BJ (cell line): Measurements from ENCODE around the gene EIF4E3. TPM values are rescaled to one million over a fixed set of nuclear protein-coding genes. Genes with fewer than 3 reads are reported as not detected.

Source experiments
- CTCF ChIA-PET: fragments of 350-600 bp; formaldehyde crosslinking; extraction: SDS; loops from one replicate; lab custom pipeline; 2021; ENCODE audit warnings: antibody characterized with exemption, inconsistent platforms; lab: Yijun Ruan, JAX
- POLR2A ChIA-PET: fragments of 300-600 bp; sonication (Branson Sonifier 250); formaldehyde crosslinking; extraction: SDS; loops from one replicate; lab custom pipeline; 2021; ENCODE audit warnings: antibody characterized with exemption; lab: Charles Lee
- DNase-seq: peaks from one replicate; pipeline ENCODE4 v3.0.0-alpha.2; 2011; ENCODE audit warnings: low read depth
- H3K27me3 ChIP-seq: 2 replicates; pipeline ENCODE4 v1.6.0; 2011; ENCODE audit warnings: low read length; ENCODE audit not compliant: control insufficient read depth, insufficient read depth
- H3K36me3 ChIP-seq: 2 replicates; pipeline ENCODE4 v1.5.1; 2011; ENCODE audit warnings: low read length; ENCODE audit not compliant: control insufficient read depth, insufficient read depth
- H3K4me3 ChIP-seq: 2 replicates; pipeline ENCODE4 v1.5.1; 2011; ENCODE audit warnings: low read depth, mild to moderate bottlenecking, control low read depth, low read length
- polyA plus RNA-seq: library from polyadenylated mRNA; depleted of rRNA; stranded (reverse); fragments of >200 nt; gene quantifications from 2 replicates; pipeline ENCODE4 v1.2.3, GENCODE V29; 2011
- TF ChIP-seq, protein P1 (sequence below): IDR thresholded peaks from 2 replicates; pipeline ENCODE4 v1.5.1; 2011; ENCODE audit warnings: low read depth, mild to moderate bottlenecking, control low read depth, inconsistent platforms, low read length, moderate library complexity; ENCODE audit not compliant: insufficient read depth

Gene EIF4E3
- polyA plus RNA-seq, 1 experiment = 1.1 TPM

DNA sequence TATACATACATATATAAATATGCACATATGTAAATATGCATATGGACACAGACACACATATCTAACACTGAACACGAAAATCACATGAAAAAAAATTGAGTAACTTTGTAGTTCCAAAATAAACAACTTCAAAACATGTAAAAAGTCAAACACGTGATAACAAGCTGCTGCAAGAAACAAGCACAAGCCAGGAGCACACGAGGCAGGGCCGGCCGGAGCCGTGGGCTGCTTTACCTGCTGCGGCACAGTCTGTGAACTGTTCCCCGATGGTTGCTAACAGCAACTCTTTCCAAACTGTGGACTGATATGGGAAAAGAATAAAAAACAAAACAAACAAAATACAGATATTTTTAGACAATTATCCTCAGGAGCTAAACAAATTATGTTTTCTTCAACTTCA is 31.6 kb downstream of the EIF4E3 start:
- H3K27me3 ChIP-seq = no peaks in the 10 kb centered on the region
- no peaks in the 10 kb centered on the region for H3K36me3 ChIP-seq
- TF ChIP-seq, protein P1, sequence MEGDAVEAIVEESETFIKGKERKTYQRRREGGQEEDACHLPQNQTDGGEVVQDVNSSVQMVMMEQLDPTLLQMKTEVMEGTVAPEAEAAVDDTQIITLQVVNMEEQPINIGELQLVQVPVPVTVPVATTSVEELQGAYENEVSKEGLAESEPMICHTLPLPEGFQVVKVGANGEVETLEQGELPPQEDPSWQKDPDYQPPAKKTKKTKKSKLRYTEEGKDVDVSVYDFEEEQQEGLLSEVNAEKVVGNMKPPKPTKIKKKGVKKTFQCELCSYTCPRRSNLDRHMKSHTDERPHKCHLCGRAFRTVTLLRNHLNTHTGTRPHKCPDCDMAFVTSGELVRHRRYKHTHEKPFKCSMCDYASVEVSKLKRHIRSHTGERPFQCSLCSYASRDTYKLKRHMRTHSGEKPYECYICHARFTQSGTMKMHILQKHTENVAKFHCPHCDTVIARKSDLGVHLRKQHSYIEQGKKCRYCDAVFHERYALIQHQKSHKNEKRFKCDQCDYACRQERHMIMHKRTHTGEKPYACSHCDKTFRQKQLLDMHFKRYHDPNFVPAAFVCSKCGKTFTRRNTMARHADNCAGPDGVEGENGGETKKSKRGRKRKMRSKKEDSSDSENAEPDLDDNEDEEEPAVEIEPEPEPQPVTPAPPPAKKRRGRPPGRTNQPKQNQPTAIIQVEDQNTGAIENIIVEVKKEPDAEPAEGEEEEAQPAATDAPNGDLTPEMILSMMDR = no peak
- POLR2A ChIA-PET = no interaction called here
- CTCF ChIA-PET = interaction anchor here (1.3 to 2.0 kb wide), 2 partner anchors 13 to 17 kb away, joined by 6 to 8 read pairs; no protein-coding TSS in a partner anchor
- no peak overlapping the region for H3K4me3 ChIP-seq
- no peak for DNase-seq

DNA sequence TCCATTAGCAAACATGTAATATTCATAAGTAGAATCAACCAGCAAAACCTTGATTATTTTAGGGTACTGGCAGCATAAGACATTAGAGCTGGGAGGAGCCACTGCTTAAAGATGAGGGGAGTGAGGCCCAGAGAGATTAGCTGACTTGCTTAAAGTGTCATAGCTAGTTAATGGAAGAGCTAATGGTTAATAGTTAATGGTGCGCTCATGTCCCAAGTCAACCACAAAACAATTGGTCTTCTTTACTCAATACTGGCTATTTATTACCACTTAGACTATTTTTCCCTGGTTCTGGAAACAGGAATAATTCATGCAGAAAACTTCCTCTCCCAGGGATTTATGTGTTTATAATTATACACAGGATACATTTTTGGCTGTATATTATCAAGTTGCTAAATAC is 33.1 kb downstream of the EIF4E3 start:
- no peak overlapping the region for H3K4me3 ChIP-seq
- TF ChIP-seq, protein P1 = no peak
- no peaks in the 10 kb centered on the region for H3K27me3 ChIP-seq
- DNase-seq = no peak
- CTCF ChIA-PET = no interaction called here
- no peaks in the 10 kb centered on the region for H3K36me3 ChIP-seq
- POLR2A ChIA-PET = no interaction called here

DNA sequence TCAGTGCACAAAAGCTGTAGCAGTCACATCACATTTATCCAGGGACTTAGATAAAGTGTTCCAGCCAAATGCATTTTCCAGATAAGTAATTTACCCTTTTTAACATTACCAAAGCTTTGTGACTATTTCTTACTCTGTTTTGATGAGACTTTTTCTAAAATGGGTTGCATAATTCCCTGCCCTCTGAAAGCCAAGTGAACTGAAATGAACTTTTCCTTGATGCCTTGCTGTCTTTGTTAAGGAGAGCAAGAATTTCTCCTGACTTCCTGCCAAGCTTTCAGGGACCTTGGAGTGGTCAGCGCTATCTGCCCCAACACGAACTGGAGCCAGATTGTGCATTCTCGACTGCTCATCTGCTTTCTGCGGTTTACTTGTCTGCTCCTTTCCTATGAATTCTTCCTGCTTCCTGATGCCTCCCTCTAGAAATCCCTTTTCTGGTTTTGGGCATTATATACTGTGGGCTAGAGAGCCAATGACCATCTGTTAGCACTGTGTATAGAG is 34.8 kb downstream of the EIF4E3 start:
- no peaks in the 10 kb centered on the region for H3K36me3 ChIP-seq
- no peak for DNase-seq
- TF ChIP-seq, protein P1 = no peak
- no peak overlapping the region for H3K4me3 ChIP-seq
- H3K27me3 ChIP-seq = no peaks in the 10 kb centered on the region
- ChIA-PET CTCF (interaction anchor here (1.3 kb wide), 1 partner anchor 9 kb away, joined by 3 read pairs; no protein-coding TSS in a partner anchor), POLR2A (no interaction called here)

DNA sequence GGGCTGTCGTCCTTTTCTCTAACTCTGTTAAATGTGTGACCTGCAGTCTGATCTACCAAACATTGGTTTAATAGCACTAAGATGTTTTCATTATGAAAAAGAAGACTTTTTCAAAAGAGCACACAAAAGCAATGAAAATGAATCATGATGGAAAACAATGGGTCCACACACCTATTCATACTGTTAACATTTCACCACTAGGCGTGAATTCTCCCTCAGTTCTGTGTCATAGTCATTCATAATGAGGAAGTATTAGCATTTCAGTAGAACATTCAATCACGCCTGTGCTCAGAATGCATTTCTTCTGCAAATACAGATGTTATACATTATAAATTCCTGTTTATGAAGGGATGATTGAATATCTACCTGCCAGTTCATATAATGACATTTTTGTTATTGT is 35.9 kb downstream of the EIF4E3 start:
- DNase-seq = no peak
- Histone ChIP-seq H3K4me3 (no peak overlapping the region), H3K27me3 (no peaks in the 10 kb centered on the region), H3K36me3 (no peaks in the 10 kb centered on the region)
- CTCF ChIA-PET = interaction anchor here (1.3 kb wide), 1 partner anchor 8 kb away, joined by 3 read pairs; no protein-coding TSS in a partner anchor
- POLR2A ChIA-PET = no interaction called here
- TF ChIP-seq, protein P1 = no peak

DNA sequence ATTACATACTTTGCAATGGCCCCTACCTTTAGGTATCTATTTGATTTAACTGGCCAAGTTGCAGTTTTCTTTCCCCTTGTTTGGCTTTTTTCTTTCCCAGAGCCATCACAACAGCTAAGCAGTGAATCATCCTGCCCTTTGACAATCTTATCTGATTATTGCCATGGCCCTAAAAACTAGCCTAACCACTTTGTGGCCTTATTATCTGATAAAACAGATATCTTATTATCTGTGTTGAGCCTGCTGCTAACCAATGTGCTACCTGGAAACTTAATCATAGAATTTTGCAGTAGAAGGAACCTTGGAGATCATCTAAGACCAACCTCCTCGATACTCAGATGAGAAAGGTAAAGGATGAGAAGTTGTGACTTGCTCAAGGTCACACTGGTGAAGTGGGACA is 37.1 kb downstream of the EIF4E3 start:
- TF ChIP-seq, protein P1 = no peak
- CTCF ChIA-PET = no interaction called here
- H3K36me3 ChIP-seq = no peaks in the 10 kb centered on the region
- no peak overlapping the region for H3K4me3 ChIP-seq
- no peaks in the 10 kb centered on the region for H3K27me3 ChIP-seq
- POLR2A ChIA-PET = no interaction called here
- no peak for DNase-seq
